ENCODE data around the gene USF2.
"Not testable (repeated sequence)": the region's sequence is repeated elsewhere in the genome, so short reads cannot be mapped to it uniquely, and the experiment has no call there.

USF2 gene, protein sequence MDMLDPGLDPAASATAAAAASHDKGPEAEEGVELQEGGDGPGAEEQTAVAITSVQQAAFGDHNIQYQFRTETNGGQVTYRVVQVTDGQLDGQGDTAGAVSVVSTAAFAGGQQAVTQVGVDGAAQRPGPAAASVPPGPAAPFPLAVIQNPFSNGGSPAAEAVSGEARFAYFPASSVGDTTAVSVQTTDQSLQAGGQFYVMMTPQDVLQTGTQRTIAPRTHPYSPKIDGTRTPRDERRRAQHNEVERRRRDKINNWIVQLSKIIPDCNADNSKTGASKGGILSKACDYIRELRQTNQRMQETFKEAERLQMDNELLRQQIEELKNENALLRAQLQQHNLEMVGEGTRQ

GRCh38 chr19:35268536-35269437, at the start of gene USF2:
TSS of gene USF2 (plus strand) at chr19:35268962. CDS start at chr19:35269102, 140 bp downstream.
- peak in 3 of 4 experiments; percentile 22 to 50 (median 31) for DNase-seq

DNA sequence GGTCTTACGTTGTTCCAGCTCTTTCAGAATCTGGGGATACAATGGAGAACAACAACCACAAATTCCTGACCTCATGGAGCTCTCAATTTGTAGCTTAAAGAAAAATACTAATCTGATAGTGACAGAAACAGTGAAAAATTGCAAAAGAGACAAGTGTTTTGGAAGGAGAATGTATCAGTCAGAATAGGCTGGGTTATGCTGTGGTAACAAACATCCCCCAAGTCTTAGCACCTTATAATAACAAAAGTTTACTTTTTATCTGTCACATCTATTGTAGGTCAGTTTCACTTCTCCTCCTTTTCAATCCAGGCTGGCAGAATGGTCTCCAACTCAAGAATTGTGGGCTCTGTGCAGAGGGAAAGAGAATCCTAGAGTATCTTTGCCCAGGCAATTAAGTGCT, 49.8 kb upstream of the USF2 start:
- DNase-seq: no peak

DNA sequence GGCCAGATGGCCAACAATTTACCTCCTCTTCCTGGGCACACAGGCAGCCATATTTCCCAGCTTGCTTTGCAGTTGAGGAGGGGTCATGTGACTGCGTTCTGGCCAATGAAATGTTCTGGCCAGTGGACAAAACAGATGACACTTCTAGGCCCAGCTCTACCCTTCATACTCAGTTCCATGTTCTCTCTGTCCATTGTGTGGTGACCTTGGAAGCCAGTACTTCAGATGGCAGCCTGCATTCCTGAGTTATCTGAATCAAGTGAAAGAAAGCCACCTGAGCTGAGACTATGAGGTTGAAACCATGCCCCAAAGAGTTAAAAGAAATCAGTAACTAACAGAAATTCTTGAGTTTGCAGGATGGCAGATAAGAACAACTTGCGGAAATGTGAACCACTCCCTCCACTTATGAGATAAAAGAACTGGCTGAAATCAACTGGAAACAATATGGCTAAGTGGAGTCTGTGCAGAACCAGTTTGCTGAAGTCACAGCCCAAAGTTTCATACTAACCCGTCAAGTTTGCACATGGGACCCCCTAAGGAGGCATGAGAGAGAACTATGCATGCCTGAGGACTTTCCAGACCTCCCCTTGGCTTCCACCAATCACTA, 48.3 kb upstream of the USF2 start:
- DNase-seq: no peak

- DNase-seq: not testable (repeated sequence)
Measured at GRCh38 chr19:35220973-35221590, 47.7 kb upstream of the USF2 start.

DNA sequence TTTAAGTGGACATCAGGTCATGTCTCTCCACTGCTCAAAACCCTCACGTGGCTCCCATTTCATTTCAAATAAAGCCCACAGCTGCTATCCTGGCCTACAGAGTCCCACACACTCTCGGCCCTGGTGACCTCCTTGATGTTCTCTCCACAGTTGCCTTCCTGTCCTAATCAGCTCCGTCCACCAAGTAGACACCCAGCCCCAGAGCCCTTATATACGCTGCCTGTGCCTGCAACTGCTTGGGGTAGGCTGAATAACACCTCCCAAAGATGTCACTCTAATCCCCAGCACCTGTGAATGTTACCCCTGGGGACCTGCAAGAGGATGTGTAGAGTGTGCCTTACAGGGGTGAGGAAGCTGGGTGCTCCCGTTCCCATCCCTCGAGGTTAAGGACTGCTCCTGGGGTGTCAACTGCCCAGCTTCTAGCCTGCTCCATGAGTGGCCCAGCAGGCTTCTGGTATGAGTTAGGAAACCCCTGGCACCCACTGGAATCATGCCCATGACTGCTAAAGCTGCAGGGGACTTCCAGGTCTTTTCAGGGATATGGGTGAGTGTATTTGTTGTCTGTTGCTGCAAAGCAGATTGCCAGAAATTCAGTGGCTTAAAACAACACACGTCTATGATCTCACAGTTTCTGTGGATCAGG, 46.3 kb upstream of the USF2 start:
- DNase-seq: no peak

- DNase-seq: no peak
Measured at GRCh38 chr19:35223084-35223790, 45.5 kb upstream of the USF2 start.

DNA sequence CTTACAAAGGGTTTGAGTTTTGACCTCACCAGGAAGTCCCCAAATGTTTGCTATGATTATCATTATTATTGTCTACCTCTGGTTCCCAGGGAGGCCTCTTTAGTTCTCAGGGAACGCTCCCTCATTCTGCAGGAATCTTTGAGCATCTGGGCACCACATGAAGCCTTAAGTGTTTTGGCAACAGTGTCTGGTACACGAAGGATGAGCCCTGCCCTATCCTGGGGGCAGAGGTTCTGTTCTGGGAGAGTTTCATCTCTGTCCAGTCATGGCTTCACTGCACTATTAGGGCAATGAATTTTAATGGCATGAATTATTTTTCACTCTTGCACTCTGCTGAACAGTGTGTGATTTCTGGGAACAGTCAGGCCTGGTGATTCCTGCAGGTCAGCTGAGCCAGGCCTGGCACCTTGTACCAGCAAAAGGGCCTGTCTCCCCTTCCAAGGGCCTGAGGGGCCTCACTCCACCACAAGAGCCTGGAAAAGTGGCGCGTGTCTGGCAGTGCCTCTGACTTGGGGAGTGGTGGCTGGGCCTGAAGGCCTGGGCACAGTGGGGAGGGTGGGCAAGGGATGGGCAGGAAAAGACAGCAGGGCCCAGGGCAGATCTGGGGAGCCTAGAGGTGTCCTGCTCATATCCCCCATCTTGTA, 44.8 kb upstream of the USF2 start:
- DNase-seq: no peak

DNA sequence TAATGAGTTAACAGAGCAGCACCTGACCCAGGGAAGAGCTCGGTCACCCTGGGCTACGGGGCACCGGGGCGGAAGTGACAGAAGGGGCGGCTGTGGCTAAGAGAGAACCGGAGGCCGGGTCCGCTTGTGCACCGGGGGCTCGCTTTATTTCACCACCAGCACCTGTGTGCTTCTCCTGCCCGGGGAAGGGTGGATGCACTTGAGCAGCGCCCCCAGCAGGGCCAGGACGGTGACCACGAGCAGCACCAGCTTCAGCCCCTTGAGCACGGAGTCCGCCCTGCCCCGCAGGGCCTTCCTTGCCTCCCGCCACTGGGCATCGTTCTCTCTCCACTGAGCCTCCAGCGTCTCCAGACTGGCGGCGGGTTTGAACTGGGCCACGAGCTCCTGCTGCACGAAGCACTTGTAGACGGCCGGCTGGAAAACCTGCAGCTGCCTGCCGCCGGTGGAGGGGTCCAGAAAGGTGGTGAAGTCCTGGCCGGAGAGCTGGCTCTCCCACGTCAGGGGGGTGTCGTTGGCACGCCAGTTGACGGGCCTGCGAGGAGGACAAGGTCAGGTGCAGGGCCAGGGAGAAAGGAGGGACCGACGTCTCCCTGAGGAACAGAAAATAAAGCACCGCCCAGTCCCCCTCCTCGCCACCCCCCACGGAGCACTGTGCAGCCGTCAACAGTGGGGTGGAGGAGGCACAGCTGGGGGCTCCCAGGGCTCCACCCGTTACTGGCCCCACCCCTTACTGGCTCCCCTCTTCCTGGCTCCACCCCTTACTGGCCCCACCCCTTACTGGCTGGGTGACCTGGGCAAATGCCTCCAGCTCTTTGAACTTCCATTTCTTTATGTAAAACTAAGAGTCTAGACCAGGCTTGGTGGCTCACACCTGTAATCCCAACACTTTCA, 43.8 kb upstream of the USF2 start:
- no peak for DNase-seq

GRCh38 chr19:35225951-35226350, 42.8 kb upstream of the USF2 start:
- DNase-seq: no peak

GRCh38 chr19:35226748-35227147, 42.0 kb upstream of the USF2 start:
- no peak for DNase-seq

DNA sequence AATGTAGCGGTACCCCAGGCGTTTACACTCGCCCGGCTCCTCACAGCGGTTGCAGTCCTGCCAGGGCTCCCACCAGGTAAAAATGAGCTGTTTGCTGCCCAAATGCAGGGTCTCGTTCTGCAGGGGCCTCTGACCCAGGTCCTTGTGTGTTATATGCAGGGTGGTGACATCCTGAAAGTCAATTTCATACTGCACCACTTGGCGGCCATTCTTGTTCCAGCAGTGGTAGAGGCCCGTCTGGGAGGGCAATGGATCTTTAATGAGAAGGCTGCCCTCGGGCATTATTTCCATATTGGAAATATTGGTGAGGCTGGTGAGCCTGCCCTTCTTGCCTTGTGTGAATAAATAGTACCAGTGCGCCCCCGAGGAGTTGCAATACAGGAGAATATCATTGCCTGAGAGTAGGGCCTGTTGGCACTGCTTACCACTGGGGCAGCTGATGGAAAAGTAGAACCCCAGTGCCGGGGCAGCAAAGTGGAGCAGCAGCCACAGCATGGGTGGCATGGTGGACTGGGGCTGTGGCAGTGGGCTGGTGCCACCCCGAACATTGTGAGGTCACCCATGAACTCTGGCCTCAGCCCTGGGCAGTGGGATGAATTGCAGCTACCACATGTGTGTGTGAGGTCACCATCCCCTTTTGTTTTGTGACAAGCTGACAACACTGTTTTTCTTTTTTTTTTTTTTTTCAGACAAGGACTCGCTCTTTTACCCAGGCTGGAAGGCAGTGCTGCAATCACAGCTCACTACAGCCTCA, 40.4 kb upstream of the USF2 start, which contains the start of gene FAM187B:
TSS of gene FAM187B (minus strand) at position 563 of the 754 bp plus-strand sequence. CDS start at position 504, 59 bp downstream.
- no peak for DNase-seq

GRCh38 chr19:35229601-35230000, 39.2 kb upstream of the USF2 start:
- DNase-seq: no peak

- no peak for DNase-seq
Measured at GRCh38 chr19:35231956-35232645, 36.7 kb upstream of the USF2 start.

- no peak for DNase-seq
Measured at GRCh38 chr19:35232912-35233311, 35.9 kb upstream of the USF2 start.

DNA sequence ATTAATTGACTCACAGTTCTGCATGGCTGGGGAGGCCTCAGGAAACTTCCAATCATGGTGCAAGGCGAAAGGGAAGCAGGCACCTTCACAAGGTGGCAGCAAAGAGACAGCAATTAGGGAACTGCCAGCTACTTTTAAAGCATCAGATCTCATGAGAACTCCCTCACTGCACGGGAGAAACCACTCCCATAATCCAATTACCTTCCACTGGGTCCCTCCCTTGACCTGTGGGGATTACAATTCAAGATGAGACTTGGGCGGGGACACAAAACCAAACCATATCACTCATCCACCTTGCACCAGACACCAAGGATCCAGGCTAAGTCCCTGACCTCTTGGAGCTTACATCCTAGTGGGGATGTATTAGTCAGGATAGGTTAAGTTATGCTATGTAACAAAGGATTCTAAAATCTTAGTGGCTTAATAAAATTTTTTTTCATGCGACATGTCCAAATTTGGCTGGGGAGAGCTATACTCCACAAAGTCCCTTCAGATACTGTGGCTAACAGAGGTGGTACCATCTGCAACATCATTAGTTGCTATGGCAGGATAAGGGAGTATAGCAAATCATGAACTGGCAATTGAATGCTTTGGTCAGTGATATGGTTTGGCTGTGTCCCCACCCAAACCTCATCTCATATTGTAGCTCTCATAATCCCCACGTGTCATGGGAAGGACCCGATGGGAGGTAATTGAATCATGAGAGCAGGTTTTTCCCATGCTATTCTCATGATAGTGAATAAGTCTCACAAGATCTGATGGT, 31.9 kb upstream of the USF2 start:
- no peak for DNase-seq

- not testable (repeated sequence) for DNase-seq
Measured at GRCh38 chr19:35239597-35239996, 29.2 kb upstream of the USF2 start.

DNA sequence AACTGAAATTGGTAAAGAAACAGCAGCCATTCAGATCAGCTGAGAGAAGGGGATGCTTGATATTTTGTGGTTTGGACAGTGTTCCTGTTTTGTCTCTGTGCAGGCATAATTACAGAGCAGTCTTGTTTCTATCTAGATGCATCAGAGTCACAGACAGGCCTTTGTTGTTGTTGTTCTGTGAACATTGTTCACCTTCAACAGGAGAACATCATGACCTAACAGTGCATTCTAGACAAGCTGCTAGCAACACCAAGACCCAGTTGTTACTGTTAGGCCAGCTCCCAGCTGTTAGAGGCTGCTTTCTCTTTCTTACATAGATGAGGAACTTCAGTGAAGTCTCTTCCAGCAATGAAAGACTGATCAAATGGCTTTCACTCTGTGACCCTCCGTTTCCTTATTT, 28.4 kb upstream of the USF2 start:
- no peak for DNase-seq

- no peak for DNase-seq
Measured at GRCh38 chr19:35241417-35241816, 27.3 kb upstream of the USF2 start.

Measured in activated naive CD4-positive, alpha-beta T cell (primary cell).